ENCODE data around the gene CHP2. TPM values are rescaled to one million over a fixed set of nuclear protein-coding genes. Genes with fewer than 3 reads are reported as not detected.

Gene CHP2
- total and polyA plus RNA-seq, 2 donors (not counting 1 experiment from before 2014, with no cell fraction given), result not detected

DNA sequence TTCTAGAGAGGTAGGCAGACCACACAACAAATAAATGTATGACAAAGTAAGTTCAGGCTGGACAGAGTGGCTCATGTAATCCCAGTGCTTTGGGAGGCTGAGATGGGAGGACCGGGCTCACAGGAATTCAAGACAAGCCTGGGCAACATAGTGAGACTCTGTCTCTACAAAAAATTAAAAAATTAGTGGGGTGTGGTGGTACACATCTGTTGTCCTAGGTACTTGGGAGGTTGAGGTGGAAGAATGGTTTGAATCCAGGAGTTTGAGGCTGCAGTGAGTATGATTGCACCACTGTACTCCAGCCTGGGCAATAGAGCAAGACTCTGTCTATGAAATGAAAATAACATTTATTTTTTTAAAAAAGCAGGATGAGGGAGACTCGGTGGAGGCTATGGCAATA is 18.5 kb downstream of the CHP2 start:
- no peaks in the 10 kb centered on the region for H3K4me1 Mint-ChIP-seq
- POLR2A ChIA-PET, result no interaction called here
- Histone ChIP-seq H3K9ac (ENCODE audit: low read length) (no peak overlapping the region), H3K27me3 (replicated peaks in 1 of 4; ENCODE audit: control extremely low read depth in 1 of 4, control insufficient read depth in 3 of 4, insufficient read depth in 4 of 4, low read length in 3 of 4) (peaks cover 0 to 2% (median 0%) of the 10 kb centered on the region in 4 experiments), H3K4me3 (ENCODE audit: control extremely low read depth in 1 of 5, extremely low read depth in 1 of 5, insufficient read depth in 1 of 5, low read depth in 2 of 5, low read length in 4 of 5) (no peak overlapping the region), H3K4me2 (replicated peaks; ENCODE audit: low read depth, low read length, poor library complexity, severe bottlenecking) (no peak overlapping the region), H3K79me2 (ENCODE audit: control insufficient read depth, insufficient read depth, low read length) (no peaks in the 10 kb centered on the region), H4K20me1 (ENCODE audit: control insufficient read depth, insufficient read depth, low read length, poor library complexity, severe bottlenecking) (no peaks in the 10 kb centered on the region), H3K4me1 (ENCODE audit: control insufficient read depth in 2 of 2, insufficient read depth in 2 of 2, low read length in 2 of 2) (no peaks in the 10 kb centered on the region), H3K9me3 (ENCODE audit: control extremely low read depth in 1 of 3, control insufficient read depth in 2 of 3, insufficient read depth in 1 of 3, low read length in 2 of 3) (no peaks in the 10 kb centered on the region), H3K36me3 (replicated peaks in 1 of 2; ENCODE audit: control extremely low read depth in 1 of 2, control insufficient read depth in 1 of 2, extremely low read depth in 1 of 2, insufficient read depth in 2 of 2, low read length in 1 of 2) (no peaks in the 10 kb centered on the region), H2AFZ (ENCODE audit: insufficient read depth, low read depth, low read length, poor library complexity, severe bottlenecking) (no peak overlapping the region), H3K27ac (ENCODE audit: low read length in 2 of 2) (no peak overlapping the region)
- no peak for DNase-seq
- H3K27me3 Mint-ChIP-seq, result peaks cover 21% of the 10 kb centered on the region
- no peak overlapping the region for H3K27ac Mint-ChIP-seq
- H3K9me3 Mint-ChIP-seq (ENCODE audit: insufficient read depth), result no peaks in the 10 kb centered on the region
- no peak overlapping the region for H3K4me3 Mint-ChIP-seq
- WGBS (ENCODE audit: insufficient coverage), result 80% methylated on average over 1 of the region's 2 CpGs
- intact Hi-C loops (cut with micrococcal nuclease), result no loop called here
- ATAC-seq (ENCODE audit: low read depth), result no peak
- CTCF ChIA-PET, result no interaction called here
- TF ChIP-seq EZH2 (IDR thresholded peaks at IDR 0.05; ENCODE audit: borderline replicate concordance, insufficient read depth, low read depth, low read length, poor library complexity, severe bottlenecking), result no peak
- TF ChIP-seq, protein P1, sequence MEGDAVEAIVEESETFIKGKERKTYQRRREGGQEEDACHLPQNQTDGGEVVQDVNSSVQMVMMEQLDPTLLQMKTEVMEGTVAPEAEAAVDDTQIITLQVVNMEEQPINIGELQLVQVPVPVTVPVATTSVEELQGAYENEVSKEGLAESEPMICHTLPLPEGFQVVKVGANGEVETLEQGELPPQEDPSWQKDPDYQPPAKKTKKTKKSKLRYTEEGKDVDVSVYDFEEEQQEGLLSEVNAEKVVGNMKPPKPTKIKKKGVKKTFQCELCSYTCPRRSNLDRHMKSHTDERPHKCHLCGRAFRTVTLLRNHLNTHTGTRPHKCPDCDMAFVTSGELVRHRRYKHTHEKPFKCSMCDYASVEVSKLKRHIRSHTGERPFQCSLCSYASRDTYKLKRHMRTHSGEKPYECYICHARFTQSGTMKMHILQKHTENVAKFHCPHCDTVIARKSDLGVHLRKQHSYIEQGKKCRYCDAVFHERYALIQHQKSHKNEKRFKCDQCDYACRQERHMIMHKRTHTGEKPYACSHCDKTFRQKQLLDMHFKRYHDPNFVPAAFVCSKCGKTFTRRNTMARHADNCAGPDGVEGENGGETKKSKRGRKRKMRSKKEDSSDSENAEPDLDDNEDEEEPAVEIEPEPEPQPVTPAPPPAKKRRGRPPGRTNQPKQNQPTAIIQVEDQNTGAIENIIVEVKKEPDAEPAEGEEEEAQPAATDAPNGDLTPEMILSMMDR (IDR thresholded peaks at IDR 0.05), result no peak

DNA sequence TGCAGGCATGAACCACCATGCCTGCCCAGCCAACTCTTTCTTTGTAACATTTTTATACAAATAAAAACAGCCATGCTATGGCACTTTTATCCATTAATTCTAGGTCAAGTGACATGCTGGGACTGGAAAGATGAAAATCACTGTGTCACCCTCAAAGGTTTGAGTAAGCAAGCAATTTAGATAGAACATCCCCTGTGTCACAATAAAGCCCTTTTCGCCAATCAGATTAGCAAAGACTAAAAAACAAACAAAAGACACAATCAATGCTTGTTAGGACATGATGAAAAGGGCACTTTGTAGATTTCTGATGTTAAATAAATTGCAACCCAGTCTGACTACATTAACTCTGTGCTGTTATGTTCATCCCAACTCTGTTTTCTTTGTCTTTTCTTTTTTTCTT is 26.4 kb downstream of the CHP2 start:
- Histone ChIP-seq H3K4me3 (ENCODE audit: control extremely low read depth in 1 of 5, extremely low read depth in 1 of 5, insufficient read depth in 1 of 5, low read depth in 2 of 5, low read length in 4 of 5) (no peak overlapping the region), H3K27me3 (replicated peaks in 1 of 4; ENCODE audit: control extremely low read depth in 1 of 4, control insufficient read depth in 3 of 4, insufficient read depth in 4 of 4, low read length in 3 of 4) (peaks cover 0 to 17% (median 5%) of the 10 kb centered on the region in 4 experiments), H4K20me1 (ENCODE audit: control insufficient read depth, insufficient read depth, low read length, poor library complexity, severe bottlenecking) (no peaks in the 10 kb centered on the region), H3K9ac (ENCODE audit: low read length) (no peak overlapping the region), H3K4me2 (replicated peaks; ENCODE audit: low read depth, low read length, poor library complexity, severe bottlenecking) (no peak overlapping the region), H3K79me2 (ENCODE audit: control insufficient read depth, insufficient read depth, low read length) (no peaks in the 10 kb centered on the region), H3K4me1 (ENCODE audit: control insufficient read depth in 2 of 2, insufficient read depth in 2 of 2, low read length in 2 of 2) (no peaks in the 10 kb centered on the region), H3K36me3 (replicated peaks in 1 of 2; ENCODE audit: control extremely low read depth in 1 of 2, control insufficient read depth in 1 of 2, extremely low read depth in 1 of 2, insufficient read depth in 2 of 2, low read length in 1 of 2) (no peaks in the 10 kb centered on the region), H2AFZ (ENCODE audit: insufficient read depth, low read depth, low read length, poor library complexity, severe bottlenecking) (no peak overlapping the region), H3K27ac (ENCODE audit: low read length in 2 of 2) (no peak overlapping the region), H3K9me3 (ENCODE audit: control extremely low read depth in 1 of 3, control insufficient read depth in 2 of 3, insufficient read depth in 1 of 3, low read length in 2 of 3) (no peaks in the 10 kb centered on the region)
- Mint-ChIP-seq H3K4me1 (no peaks in the 10 kb centered on the region), H3K9me3 (ENCODE audit: insufficient read depth) (no peaks in the 10 kb centered on the region), H3K27me3 (peaks cover 38% of the 10 kb centered on the region), H3K4me3 (no peak overlapping the region), H3K27ac (no peak overlapping the region)
- intact Hi-C loops (cut with micrococcal nuclease), result no loop called here
- CTCF ChIA-PET, result no interaction called here
- no peak for DNase-seq
- POLR2A ChIA-PET, result no interaction called here
- WGBS (ENCODE audit: insufficient coverage), result no CpG with 5 or more reads among the region's 1 CpG
- no peak for ATAC-seq (ENCODE audit: low read depth)
- TF ChIP-seq, protein P1 (IDR thresholded peaks at IDR 0.05), result no peak
- no peak for TF ChIP-seq EZH2 (IDR thresholded peaks at IDR 0.05; ENCODE audit: borderline replicate concordance, insufficient read depth, low read depth, low read length, poor library complexity, severe bottlenecking)

Measured in B cell (primary cell).